Measurements from ENCODE around the gene FAM204A.

Gene FAM204A

GRCh38 chr10:118324140-118324539 is 18.0 kb downstream of the FAM204A start:
- no peak overlapping the region for H3K4me2 ChIP-seq (ENCODE audit: low read depth, low read length, poor library complexity, severe bottlenecking)
- no peaks in the 10 kb centered on the region for H3K27me3 ChIP-seq (ENCODE audit: insufficient read depth, low read length, poor library complexity, severe bottlenecking)
- H3K79me2 ChIP-seq (ENCODE audit: insufficient read depth, low read length), result no peaks in the 10 kb centered on the region
- H2AFZ ChIP-seq (ENCODE audit: low read length), result no peak overlapping the region
- H3F3A ChIP-seq (ENCODE audit: low read depth), result no peaks in the 10 kb centered on the region
- H4K20me1 ChIP-seq (ENCODE audit: insufficient read depth, low read length, poor library complexity, severe bottlenecking), result no peaks in the 10 kb centered on the region
- H3K4me1 ChIP-seq (ENCODE audit: insufficient read depth, low read length, poor library complexity, severe bottlenecking), result no peaks in the 10 kb centered on the region
- H3K4me3 ChIP-seq (ENCODE audit: low read length, poor library complexity, severe bottlenecking), result no peak overlapping the region
- H3K36me3 ChIP-seq (ENCODE audit: insufficient read depth, low read length), result peaks cover 65% of the 10 kb centered on the region; the same call in 1 of the 2 replicates
- no peaks in the 10 kb centered on the region for H3K9me3 ChIP-seq (ENCODE audit: insufficient read depth, low read depth, low read length)
- H3K9ac ChIP-seq (ENCODE audit: low read depth, low read length, poor library complexity, severe bottlenecking), result no peak overlapping the region
- no peaks in the 10 kb centered on the region for H3K9me2 ChIP-seq (replicated peaks; ENCODE audit: low read depth, low read length)
- no peak for TF ChIP-seq CTCF (conservative IDR thresholded peaks at IDR 0.05; ENCODE audit: low read length)
- TF ChIP-seq EZH2phosphoT487 (IDR thresholded peaks at IDR 0.05; ENCODE audit: borderline replicate concordance), result no peak

- Histone ChIP-seq H3K9ac (ENCODE audit: low read depth, low read length, poor library complexity, severe bottlenecking) (no peak overlapping the region), H3K4me2 (ENCODE audit: low read depth, low read length, poor library complexity, severe bottlenecking) (no peak overlapping the region), H3K4me1 (ENCODE audit: insufficient read depth, low read length, poor library complexity, severe bottlenecking) (no peaks in the 10 kb centered on the region), H4K20me1 (ENCODE audit: insufficient read depth, low read length, poor library complexity, severe bottlenecking) (no peaks in the 10 kb centered on the region), H3K79me2 (ENCODE audit: insufficient read depth, low read length) (no peaks in the 10 kb centered on the region), H3K4me3 (ENCODE audit: low read length, poor library complexity, severe bottlenecking) (no peak overlapping the region), H3K36me3 (ENCODE audit: insufficient read depth, low read length) (peaks cover 49% of the 10 kb centered on the region; the same call in 1 of the 2 replicates), H3K9me3 (ENCODE audit: insufficient read depth, low read depth, low read length) (no peaks in the 10 kb centered on the region), H3F3A (ENCODE audit: low read depth) (no peaks in the 10 kb centered on the region), H3K27me3 (ENCODE audit: insufficient read depth, low read length, poor library complexity, severe bottlenecking) (no peaks in the 10 kb centered on the region), H2AFZ (ENCODE audit: low read length) (no peak overlapping the region), H3K9me2 (replicated peaks; ENCODE audit: low read depth, low read length) (no peaks in the 10 kb centered on the region)
- no peak for TF ChIP-seq EZH2phosphoT487 (IDR thresholded peaks at IDR 0.05; ENCODE audit: borderline replicate concordance)
Measured at GRCh38 chr10:118321724-118322575, 20.2 kb downstream of the FAM204A start.

- Histone ChIP-seq H3K9ac (ENCODE audit: low read depth, low read length, poor library complexity, severe bottlenecking) (no peak overlapping the region), H3K9me2 (replicated peaks; ENCODE audit: low read depth, low read length) (no peaks in the 10 kb centered on the region), H3K4me3 (ENCODE audit: low read length, poor library complexity, severe bottlenecking) (no peak overlapping the region), H3K4me2 (ENCODE audit: low read depth, low read length, poor library complexity, severe bottlenecking) (no peak overlapping the region), H3K9me3 (ENCODE audit: insufficient read depth, low read depth, low read length) (no peaks in the 10 kb centered on the region), H2AFZ (ENCODE audit: low read length) (no peak overlapping the region), H4K20me1 (ENCODE audit: insufficient read depth, low read length, poor library complexity, severe bottlenecking) (no peaks in the 10 kb centered on the region), H3K36me3 (ENCODE audit: insufficient read depth, low read length) (peaks cover 36% of the 10 kb centered on the region), H3K79me2 (ENCODE audit: insufficient read depth, low read length) (no peaks in the 10 kb centered on the region), H3F3A (ENCODE audit: low read depth) (no peaks in the 10 kb centered on the region), H3K27me3 (ENCODE audit: insufficient read depth, low read length, poor library complexity, severe bottlenecking) (no peaks in the 10 kb centered on the region), H3K4me1 (ENCODE audit: insufficient read depth, low read length, poor library complexity, severe bottlenecking) (no peaks in the 10 kb centered on the region)
- TF ChIP-seq EZH2phosphoT487 (IDR thresholded peaks at IDR 0.05; ENCODE audit: borderline replicate concordance) (no peak), CTCF (conservative IDR thresholded peaks at IDR 0.05; ENCODE audit: low read length) (no peak)
Measured at GRCh38 chr10:118315629-118316028, 26.5 kb downstream of the FAM204A start.

All from Loucy (cell line).